Endodermal cell (in vitro differentiated cells): ENCODE measurements around the gene GPC6. TPM values are rescaled to one million over a fixed set of nuclear protein-coding genes. Genes with fewer than 3 reads are reported as not detected.

Experiments
- DNase-seq: peaks from one replicate; pipeline ENCODE4 v3.0.0-alpha.2; 2017
- H3K27ac ChIP-seq: 2 replicates; pipeline ENCODE4 v1.5.1; 2013; ENCODE audit warnings: mild to moderate bottlenecking, low read depth, low read length, moderate library complexity
- H3K27me3 ChIP-seq: 2 replicates; pipeline ENCODE4 v1.6.1; 2013; ENCODE audit warnings: mild to moderate bottlenecking, low read length, moderate library complexity; ENCODE audit not compliant: insufficient read depth, control insufficient read depth, poor library complexity, severe bottlenecking
- H3K36me3 ChIP-seq: 2 replicates; pipeline ENCODE4 v1.7.0; 2013; ENCODE audit warnings: mild to moderate bottlenecking, low read length, moderate library complexity; ENCODE audit not compliant: control insufficient read depth, insufficient read depth
- H3K4me1 ChIP-seq: one replicate; pipeline ENCODE4 v1.7.0; 2013; ENCODE audit warnings: low read length; ENCODE audit not compliant: control insufficient read depth, insufficient read depth
- H3K4me3 ChIP-seq: 2 replicates; pipeline ENCODE4 v1.5.1; 2013; ENCODE audit warnings: mild to moderate bottlenecking, low read length, moderate library complexity
- H3K9ac ChIP-seq: 2 replicates; pipeline ENCODE4 v1.6.1; 2013; ENCODE audit warnings: mild to moderate bottlenecking, low read length, moderate library complexity; ENCODE audit not compliant: poor library complexity, severe bottlenecking; ENCODE audit errors: extremely low read depth
- H3K9me3 ChIP-seq: 2 replicates; pipeline ENCODE4 v1.6.1; 2013; ENCODE audit warnings: mild to moderate bottlenecking, low read length, moderate library complexity; ENCODE audit not compliant: control insufficient read depth
- H3K27ac Mint-ChIP-seq: 2 replicates; pipeline ENCODE4 v1.8.0; 2020; ENCODE audit warnings: mixed read lengths
- H3K27me3 Mint-ChIP-seq: 2 replicates; pipeline ENCODE4 v1.8.0; 2021; ENCODE audit warnings: mild to moderate bottlenecking, mixed read lengths; ENCODE audit not compliant: insufficient read depth
- H3K36me3 Mint-ChIP-seq: 2 replicates; pipeline ENCODE4 v1.8.0; 2020; ENCODE audit warnings: low read depth, mixed read lengths
- H3K4me1 Mint-ChIP-seq: 2 replicates; pipeline ENCODE4 v1.8.0; 2020; ENCODE audit warnings: mixed read lengths
- H3K4me3 Mint-ChIP-seq: 2 replicates; pipeline ENCODE4 v1.8.0; 2020; ENCODE audit warnings: mild to moderate bottlenecking, moderate library complexity, mixed read lengths
- H3K9me3 Mint-ChIP-seq: 2 replicates; pipeline ENCODE4 v1.8.0; 2020; ENCODE audit warnings: mild to moderate bottlenecking, mixed read lengths
- CTCF ChIP-seq: fragments of 200-600 bp; sonication (generic); conservative IDR thresholded peaks from 2 replicates; pipeline ENCODE4 v1.5.0; 2021; ENCODE audit warnings: antibody characterized with exemption, mild to moderate bottlenecking
- WGBS, 2 experiments: methylation state at CpG; one replicate each; pipeline versions ENCODE4 v1.1.5 to v1.1.7; 2013; ENCODE audit warnings: missing lambda C conversion rate in 2 of 2, mixed read lengths in 1 of 2; ENCODE audit not compliant: insufficient coverage in 1 of 2, insufficient read length in 1 of 2; 5-methylcytosine and 5-hydroxymethylcytosine counted together
- total RNA-seq, 2 donors: library from RNA; stranded (reverse); fragmentation: NEBNext Ultra II Directional in 1 of 2; extraction: Animal tissue kit (Norgen Biotek cat#: 25700) in 1 of 2; gene quantifications; 2 replicates in 1 of 2; 3 replicates in 1 of 2; pipeline ENCODE4 v1.2.1, GENCODE V29; 2021

Gene GPC6
- total RNA-seq, 2 donors from 2014 or later: 69.6 to 80.4 TPM

GRCh38 chr13:93811738-93812112, 585.1 kb downstream of the GPC6 start:
- Mint-ChIP-seq H3K36me3 (no peaks in the 10 kb centered on the region), H3K9me3 (no peaks in the 10 kb centered on the region), H3K4me1 (peaks cover 21% of the 10 kb centered on the region), H3K4me3 (no peak overlapping the region), H3K27ac (no peak overlapping the region), H3K27me3 (no peaks in the 10 kb centered on the region)
- Histone ChIP-seq H3K27me3 (no peaks in the 10 kb centered on the region), H3K36me3 (peaks cover under 1% of the 10 kb centered on the region), H3K27ac (peak overlapping the region; percentile 5), H3K9ac (no peak overlapping the region), H3K4me1 (peaks cover 4% of the 10 kb centered on the region), H3K9me3 (no peaks in the 10 kb centered on the region), H3K4me3 (no peak overlapping the region)
- WGBS, 2 experiments: 91 to 100% methylated on average over 1 to 3 of the region's 3 CpGs
- DNase-seq: no peak
- no peak for TF ChIP-seq CTCF

GRCh38 chr13:93814658-93815057, 588.1 kb downstream of the GPC6 start:
- no peaks in the 10 kb centered on the region for H3K9me3 Mint-ChIP-seq
- H3K27ac Mint-ChIP-seq: no peak overlapping the region

GRCh38 chr13:93818345-93818744, 591.7 kb downstream of the GPC6 start:
- Mint-ChIP-seq H3K27me3 (no peaks in the 10 kb centered on the region), H3K36me3 (no peaks in the 10 kb centered on the region), H3K4me3 (no peak overlapping the region), H3K9me3 (no peaks in the 10 kb centered on the region), H3K27ac (no peak overlapping the region), H3K4me1 (peaks cover 8% of the 10 kb centered on the region)
- Histone ChIP-seq H3K4me1 (peaks cover 8% of the 10 kb centered on the region), H3K9ac (no peak overlapping the region), H3K27ac (no peak overlapping the region), H3K9me3 (no peaks in the 10 kb centered on the region), H3K27me3 (no peaks in the 10 kb centered on the region), H3K4me3 (no peak overlapping the region), H3K36me3 (peaks cover 5% of the 10 kb centered on the region)
- TF ChIP-seq CTCF: no peak
- 95% methylated on average over 3 of the region's 3 CpGs; no CpG with 5 or more reads in 1 of the 2 experiments for WGBS, 2 experiments
- DNase-seq: peak; percentile 55

More at GRCh38 chr13:93814658-93815057, 588.1 kb downstream of the GPC6 start:
- Histone ChIP-seq H3K4me1 (peaks cover 4% of the 10 kb centered on the region), H3K4me3 (no peak overlapping the region), H3K36me3 (peaks cover 5% of the 10 kb centered on the region), H3K9ac (no peak overlapping the region), H3K9me3 (no peaks in the 10 kb centered on the region), H3K27ac (no peak overlapping the region), H3K27me3 (no peaks in the 10 kb centered on the region)
- Mint-ChIP-seq H3K4me3 (no peak overlapping the region), H3K4me1 (peaks cover 15% of the 10 kb centered on the region), H3K27me3 (no peaks in the 10 kb centered on the region), H3K36me3 (no peaks in the 10 kb centered on the region)
- TF ChIP-seq CTCF: no peak
- 78 to 86% methylated on average over 1 to 3 of the region's 3 CpGs for WGBS, 2 experiments
- DNase-seq: no peak
